Measurements from ENCODE around the gene MVB12B. TPM values are rescaled to one million over a fixed set of nuclear protein-coding genes. Genes with fewer than 3 reads are reported as not detected.

MVB12B gene
- total RNA-seq, 1 experiment from 2014 or later, result 4.5 TPM

DNA sequence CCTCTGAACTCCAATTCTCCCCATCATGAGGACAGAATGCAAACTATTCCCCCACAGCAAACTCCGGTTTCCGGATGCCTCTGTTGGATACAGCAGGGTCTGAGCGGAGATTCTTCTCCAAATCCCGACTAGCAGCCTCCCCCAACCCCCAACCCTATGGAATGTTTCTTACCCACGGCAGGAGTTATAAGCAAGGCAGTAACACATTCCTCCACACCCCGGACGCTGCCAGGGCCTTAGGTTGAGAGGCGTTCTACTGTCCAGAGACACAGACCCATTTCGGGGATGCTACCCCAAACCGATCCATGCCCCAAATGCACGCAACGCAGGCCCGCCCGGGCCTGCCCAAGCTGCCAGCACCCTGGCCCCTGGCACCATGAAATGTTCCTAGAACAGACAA is 201.5 kb downstream of the MVB12B start:
- Mint-ChIP-seq H3K4me3 (ENCODE audit: low read depth, unreplicated experiment) (no peak overlapping the region), H3K4me1 (ENCODE audit: low read depth, unreplicated experiment) (no peaks in the 10 kb centered on the region), H3K27ac (ENCODE audit: unreplicated experiment) (no peak overlapping the region), H3K27me3 (ENCODE audit: unreplicated experiment) (peaks cover 89% of the 10 kb centered on the region), H3K9me3 (ENCODE audit: low read depth, unreplicated experiment) (no peaks in the 10 kb centered on the region), H3K36me3 (ENCODE audit: insufficient read depth, unreplicated experiment) (no peaks in the 10 kb centered on the region)
- BruUV-seq (replicated peaks), result no TSS peak
- intact Hi-C loops (cut with micrococcal nuclease; ENCODE audit: unreplicated experiment), result no loop called here
- CTCF ChIA-PET, result no interaction called here
- DNase-seq, result no peak
- TF ChIP-seq, protein P1, sequence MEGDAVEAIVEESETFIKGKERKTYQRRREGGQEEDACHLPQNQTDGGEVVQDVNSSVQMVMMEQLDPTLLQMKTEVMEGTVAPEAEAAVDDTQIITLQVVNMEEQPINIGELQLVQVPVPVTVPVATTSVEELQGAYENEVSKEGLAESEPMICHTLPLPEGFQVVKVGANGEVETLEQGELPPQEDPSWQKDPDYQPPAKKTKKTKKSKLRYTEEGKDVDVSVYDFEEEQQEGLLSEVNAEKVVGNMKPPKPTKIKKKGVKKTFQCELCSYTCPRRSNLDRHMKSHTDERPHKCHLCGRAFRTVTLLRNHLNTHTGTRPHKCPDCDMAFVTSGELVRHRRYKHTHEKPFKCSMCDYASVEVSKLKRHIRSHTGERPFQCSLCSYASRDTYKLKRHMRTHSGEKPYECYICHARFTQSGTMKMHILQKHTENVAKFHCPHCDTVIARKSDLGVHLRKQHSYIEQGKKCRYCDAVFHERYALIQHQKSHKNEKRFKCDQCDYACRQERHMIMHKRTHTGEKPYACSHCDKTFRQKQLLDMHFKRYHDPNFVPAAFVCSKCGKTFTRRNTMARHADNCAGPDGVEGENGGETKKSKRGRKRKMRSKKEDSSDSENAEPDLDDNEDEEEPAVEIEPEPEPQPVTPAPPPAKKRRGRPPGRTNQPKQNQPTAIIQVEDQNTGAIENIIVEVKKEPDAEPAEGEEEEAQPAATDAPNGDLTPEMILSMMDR (IDR thresholded peaks at IDR 0.05; ENCODE audit: unreplicated experiment), result no peak

DNA sequence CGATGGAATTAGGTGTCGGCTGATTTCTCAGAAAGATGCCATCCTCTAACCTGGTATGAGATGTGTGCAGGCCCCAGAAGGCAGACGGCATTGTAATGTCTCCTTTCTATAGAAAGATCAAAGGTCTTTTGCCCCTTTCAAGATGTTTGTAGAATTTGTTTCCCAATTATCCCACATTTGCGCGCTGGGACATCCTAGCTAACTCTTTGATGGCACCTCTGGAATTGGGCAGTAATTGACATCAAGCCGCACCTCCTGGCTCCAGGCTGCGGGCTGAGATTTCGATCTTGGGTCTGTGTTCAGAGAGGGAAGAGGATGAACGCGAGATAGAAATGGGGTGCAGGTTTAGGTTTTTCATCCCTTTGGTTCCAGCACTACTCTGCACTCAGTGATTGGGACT is 202.3 kb downstream of the MVB12B start:
- no peak for DNase-seq
- CTCF ChIA-PET, result no interaction called here
- no peaks in the 10 kb centered on the region for H3K4me1 Mint-ChIP-seq (ENCODE audit: low read depth, unreplicated experiment)
- H3K9me3 Mint-ChIP-seq (ENCODE audit: low read depth, unreplicated experiment), result no peaks in the 10 kb centered on the region
- intact Hi-C loops (cut with micrococcal nuclease; ENCODE audit: unreplicated experiment), result no loop called here
- TF ChIP-seq, protein P1 (IDR thresholded peaks at IDR 0.05; ENCODE audit: unreplicated experiment), result no peak
- H3K36me3 Mint-ChIP-seq (ENCODE audit: insufficient read depth, unreplicated experiment), result no peaks in the 10 kb centered on the region
- no TSS peak for BruUV-seq (replicated peaks)
- no peak overlapping the region for H3K4me3 Mint-ChIP-seq (ENCODE audit: low read depth, unreplicated experiment)
- no peak overlapping the region for H3K27ac Mint-ChIP-seq (ENCODE audit: unreplicated experiment)
- H3K27me3 Mint-ChIP-seq (ENCODE audit: unreplicated experiment), result peaks cover 89% of the 10 kb centered on the region

DNA sequence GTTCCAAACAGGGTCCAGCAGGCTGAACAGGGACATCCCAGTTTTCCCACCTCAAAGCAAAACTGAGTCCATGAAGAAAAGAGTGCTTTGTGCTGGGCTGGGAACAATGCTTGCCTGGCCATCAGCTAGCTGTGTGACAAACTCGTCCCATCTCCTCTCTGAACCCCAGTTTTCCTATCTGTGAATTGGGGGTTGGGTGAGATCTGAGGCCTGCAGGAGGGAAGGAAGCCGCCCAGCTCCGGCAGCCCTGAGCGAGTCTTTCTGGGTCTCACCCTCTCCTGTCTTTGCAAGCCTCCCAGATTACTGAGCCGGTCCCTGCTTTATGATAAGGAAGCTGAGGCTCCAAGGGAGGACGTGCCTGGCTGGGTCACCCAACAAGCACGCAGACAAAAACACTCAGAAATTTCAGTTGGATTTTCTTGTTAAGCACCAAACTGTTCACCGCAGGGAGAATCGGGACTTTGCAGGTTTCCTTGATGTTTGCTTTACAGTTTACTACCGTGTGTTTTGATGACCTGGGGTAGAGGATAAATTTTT is 204.5 kb downstream of the MVB12B start:
- no TSS peak for BruUV-seq (replicated peaks)
- no peaks in the 10 kb centered on the region for H3K9me3 Mint-ChIP-seq (ENCODE audit: low read depth, unreplicated experiment)
- TF ChIP-seq, protein P1 (IDR thresholded peaks at IDR 0.05; ENCODE audit: unreplicated experiment), result no peak
- CTCF ChIA-PET, result interaction anchor here (0.7 to 0.9 kb wide), 2 partner anchors 9 to 22 kb away, joined by 3 read pairs; no protein-coding TSS in a partner anchor
- H3K27ac Mint-ChIP-seq (ENCODE audit: unreplicated experiment), result no peak overlapping the region
- DNase-seq, result no peak
- H3K36me3 Mint-ChIP-seq (ENCODE audit: insufficient read depth, unreplicated experiment), result no peaks in the 10 kb centered on the region
- peaks cover 89% of the 10 kb centered on the region for H3K27me3 Mint-ChIP-seq (ENCODE audit: unreplicated experiment)
- no peaks in the 10 kb centered on the region for H3K4me1 Mint-ChIP-seq (ENCODE audit: low read depth, unreplicated experiment)
- intact Hi-C loops (cut with micrococcal nuclease; ENCODE audit: unreplicated experiment), result no loop called here
- H3K4me3 Mint-ChIP-seq (ENCODE audit: low read depth, unreplicated experiment), result no peak overlapping the region

DNA sequence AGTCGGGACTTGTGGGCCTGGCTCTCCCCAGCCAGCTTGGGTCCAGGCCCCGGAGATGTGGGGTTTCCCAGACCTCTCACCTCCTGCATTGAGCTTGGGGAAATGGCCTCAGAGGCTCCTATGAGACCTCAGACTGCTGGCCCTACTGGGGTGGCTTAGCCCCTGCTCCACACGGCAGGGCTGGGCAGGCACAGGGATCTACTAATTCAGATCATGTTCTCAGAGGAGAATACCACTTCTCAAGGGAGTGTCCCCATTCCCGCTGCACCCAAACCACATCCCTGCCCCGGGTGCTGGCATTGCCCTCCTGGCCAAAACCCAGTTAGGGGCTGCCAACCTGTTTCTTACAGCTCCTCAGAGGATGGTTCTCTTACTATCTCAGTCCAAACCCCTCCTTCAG is 205.0 kb downstream of the MVB12B start:
- intact Hi-C loops (cut with micrococcal nuclease; ENCODE audit: unreplicated experiment), result no loop called here
- peaks cover 89% of the 10 kb centered on the region for H3K27me3 Mint-ChIP-seq (ENCODE audit: unreplicated experiment)
- no peaks in the 10 kb centered on the region for H3K9me3 Mint-ChIP-seq (ENCODE audit: low read depth, unreplicated experiment)
- H3K27ac Mint-ChIP-seq (ENCODE audit: unreplicated experiment), result no peak overlapping the region
- CTCF ChIA-PET, result interaction anchor here (0.9 kb wide), 1 partner anchor 21 kb away, joined by 3 read pairs; no protein-coding TSS in a partner anchor
- no peaks in the 10 kb centered on the region for H3K4me1 Mint-ChIP-seq (ENCODE audit: low read depth, unreplicated experiment)
- TF ChIP-seq, protein P1 (IDR thresholded peaks at IDR 0.05; ENCODE audit: unreplicated experiment), result no peak
- H3K4me3 Mint-ChIP-seq (ENCODE audit: low read depth, unreplicated experiment), result no peak overlapping the region
- no TSS peak for BruUV-seq (replicated peaks)
- no peaks in the 10 kb centered on the region for H3K36me3 Mint-ChIP-seq (ENCODE audit: insufficient read depth, unreplicated experiment)
- DNase-seq, result no peak
